Smooth muscle cell (in vitro differentiated cells): Measurements from ENCODE around the gene DAB1. TPM values are rescaled to one million over a fixed set of nuclear protein-coding genes. Genes with fewer than 3 reads are reported as not detected.

Source experiments
- DNase-seq: peaks from one replicate; lab custom pipeline; 2025; ENCODE audit not compliant: unreplicated experiment; lab: John Stamatoyannopoulos, UW
- H2AFZ ChIP-seq: fragments of 200-600 bp; sonication (generic); 2 replicates; pipeline ENCODE4 v1.6.0; 2016; ENCODE audit warnings: antibody characterized with exemption, low read depth, mild to moderate bottlenecking
- H3F3A ChIP-seq: fragments of 200-600 bp; sonication (generic); 2 replicates; pipeline ENCODE4 v1.6.0; 2017; ENCODE audit warnings: antibody characterized with exemption, low read depth
- H3K27ac ChIP-seq: fragments of 200-600 bp; sonication (generic); 2 replicates; pipeline ENCODE4 v1.5.1; 2016; ENCODE audit warnings: low read depth, mild to moderate bottlenecking
- H3K27me3 ChIP-seq: fragments of 200-600 bp; sonication (generic); 2 replicates; pipeline ENCODE4 v1.6.1; 2016; ENCODE audit warnings: low read depth, mild to moderate bottlenecking
- H3K36me3 ChIP-seq: fragments of 200-600 bp; sonication (generic); 2 replicates; pipeline ENCODE4 v1.5.1; 2016; ENCODE audit warnings: low read depth
- H3K4me1 ChIP-seq: fragments of 200-600 bp; sonication (generic); 2 replicates; pipeline ENCODE4 v1.5.1; 2016; ENCODE audit warnings: low read depth
- H3K4me2 ChIP-seq: fragments of 200-600 bp; sonication (generic); 2 replicates; pipeline ENCODE4 v1.6.0; 2016; ENCODE audit warnings: mild to moderate bottlenecking
- H3K4me3 ChIP-seq: fragments of 200-600 bp; sonication (generic); 2 replicates; pipeline ENCODE4 v1.5.1; 2016; ENCODE audit warnings: mild to moderate bottlenecking
- H3K79me2 ChIP-seq: fragments of 200-600 bp; sonication (generic); 2 replicates; pipeline ENCODE4 v1.6.0; 2016; ENCODE audit warnings: low read depth, mild to moderate bottlenecking
- H3K9ac ChIP-seq: fragments of 200-600 bp; sonication (generic); 2 replicates; pipeline ENCODE4 v1.6.0; 2016; ENCODE audit warnings: low read depth
- H3K9me3 ChIP-seq: fragments of 200-600 bp; sonication (generic); replicated peaks from 2 replicates; pipeline ENCODE4 v1.5.1; 2016; ENCODE audit warnings: low read depth
- H4K20me1 ChIP-seq: fragments of 200-600 bp; sonication (generic); 2 replicates; pipeline ENCODE4 v1.6.0; 2016; ENCODE audit warnings: low read depth
- WGBS: methylation state at CpG from one replicate; pipeline ENCODE4 v1.1.7; 2016; ENCODE audit warnings: low lambda C conversion rate; 5-methylcytosine and 5-hydroxymethylcytosine counted together
- polyA plus RNA-seq: library from polyadenylated mRNA; unstranded; fragments of >200 nt; fragmentation: Nextera tagmentation; extraction: Ambion mirVana; gene quantifications from 2 replicates; pipeline ENCODE4 v1.2.1, GENCODE V29; 2016
- total RNA-seq: library from RNA; depleted of rRNA; stranded (reverse); fragments of >200 nt; gene quantifications from 2 replicates; pipeline ENCODE4 v1.2.3, GENCODE V29; 2014
- TF ChIP-seq, protein P1 (sequence below): fragments of 200-600 bp; sonication (generic); IDR thresholded peaks from 2 replicates; pipeline ENCODE4 v1.5.1; 2017; ENCODE audit warnings: borderline replicate concordance, mild to moderate bottlenecking, antibody characterized with exemption; ENCODE audit not compliant: insufficient read depth, poor library complexity, severe bottlenecking

DAB1 gene
- total and polyA plus RNA-seq, 2 experiments from 2014 or later = 0.22 to 0.30 TPM

DNA sequence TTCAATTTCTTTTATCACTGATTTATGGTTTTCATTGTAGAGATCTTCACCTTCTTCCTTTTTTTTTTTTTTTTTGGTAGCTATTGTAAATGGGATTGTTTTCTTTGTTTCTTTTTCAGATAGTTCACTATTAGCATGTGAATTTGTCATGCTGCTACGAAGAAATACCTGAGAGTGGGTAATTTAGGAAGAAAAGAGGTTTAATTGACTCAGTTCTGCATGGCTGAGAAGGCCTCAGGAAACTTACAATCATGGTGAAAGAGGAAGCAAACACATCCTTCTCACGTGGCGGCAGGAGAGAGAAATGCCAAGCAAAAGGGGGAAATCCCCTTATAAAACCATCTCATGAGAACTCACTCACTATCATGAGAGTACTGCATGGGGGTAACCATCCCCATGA, 66.4 kb downstream of the DAB1 start:
- Histone ChIP-seq H3K27ac (no peak overlapping the region), H3K9me3 (no peaks in the 10 kb centered on the region), H3K4me3 (no peak overlapping the region), H3K4me2 (no peak overlapping the region), H2AFZ (no peak overlapping the region), H4K20me1 (no peaks in the 10 kb centered on the region), H3K36me3 (no peaks in the 10 kb centered on the region), H3F3A (no peaks in the 10 kb centered on the region), H3K9ac (no peak overlapping the region), H3K4me1 (no peaks in the 10 kb centered on the region), H3K79me2 (no peaks in the 10 kb centered on the region), H3K27me3 (no peaks in the 10 kb centered on the region)
- DNase-seq = no peak
- WGBS = 31% methylated on average over 3 of the region's 3 CpGs
- TF ChIP-seq, protein P1, sequence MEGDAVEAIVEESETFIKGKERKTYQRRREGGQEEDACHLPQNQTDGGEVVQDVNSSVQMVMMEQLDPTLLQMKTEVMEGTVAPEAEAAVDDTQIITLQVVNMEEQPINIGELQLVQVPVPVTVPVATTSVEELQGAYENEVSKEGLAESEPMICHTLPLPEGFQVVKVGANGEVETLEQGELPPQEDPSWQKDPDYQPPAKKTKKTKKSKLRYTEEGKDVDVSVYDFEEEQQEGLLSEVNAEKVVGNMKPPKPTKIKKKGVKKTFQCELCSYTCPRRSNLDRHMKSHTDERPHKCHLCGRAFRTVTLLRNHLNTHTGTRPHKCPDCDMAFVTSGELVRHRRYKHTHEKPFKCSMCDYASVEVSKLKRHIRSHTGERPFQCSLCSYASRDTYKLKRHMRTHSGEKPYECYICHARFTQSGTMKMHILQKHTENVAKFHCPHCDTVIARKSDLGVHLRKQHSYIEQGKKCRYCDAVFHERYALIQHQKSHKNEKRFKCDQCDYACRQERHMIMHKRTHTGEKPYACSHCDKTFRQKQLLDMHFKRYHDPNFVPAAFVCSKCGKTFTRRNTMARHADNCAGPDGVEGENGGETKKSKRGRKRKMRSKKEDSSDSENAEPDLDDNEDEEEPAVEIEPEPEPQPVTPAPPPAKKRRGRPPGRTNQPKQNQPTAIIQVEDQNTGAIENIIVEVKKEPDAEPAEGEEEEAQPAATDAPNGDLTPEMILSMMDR = no peak

DNA sequence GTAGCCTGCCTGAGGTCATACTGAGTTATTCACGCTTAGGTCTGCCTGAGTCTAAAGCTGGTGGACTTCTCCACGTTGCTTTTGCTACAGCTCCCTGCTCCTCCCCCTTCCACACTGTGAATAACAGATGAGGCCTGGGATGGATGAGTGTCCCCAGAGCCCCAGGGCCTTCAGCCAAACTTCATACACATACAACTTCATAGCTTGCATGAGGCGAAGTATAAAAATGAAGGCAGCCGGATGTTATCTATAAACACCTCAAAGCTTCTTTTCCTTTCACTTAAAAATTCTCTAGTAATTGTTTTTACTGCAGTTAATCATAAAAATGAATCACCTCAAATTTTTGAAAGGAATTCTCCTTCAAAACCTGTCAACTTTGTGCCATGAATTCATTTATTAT, 70.2 kb downstream of the DAB1 start:
- WGBS = 73% methylated on average over 4 of the region's 4 CpGs
- no peaks in the 10 kb centered on the region for H3K36me3 ChIP-seq
- no peak overlapping the region for H3K4me2 ChIP-seq
- H3K4me3 ChIP-seq = no peak overlapping the region
- H3K27me3 ChIP-seq = no peaks in the 10 kb centered on the region
- no peaks in the 10 kb centered on the region for H3F3A ChIP-seq
- H3K4me1 ChIP-seq = no peaks in the 10 kb centered on the region
- no peak for DNase-seq
- H3K9ac ChIP-seq = no peak overlapping the region
- no peaks in the 10 kb centered on the region for H4K20me1 ChIP-seq
- no peak overlapping the region for H2AFZ ChIP-seq
- TF ChIP-seq, protein P1 = no peak
- H3K9me3 ChIP-seq = no peaks in the 10 kb centered on the region
- no peak overlapping the region for H3K27ac ChIP-seq
- no peaks in the 10 kb centered on the region for H3K79me2 ChIP-seq

DNA sequence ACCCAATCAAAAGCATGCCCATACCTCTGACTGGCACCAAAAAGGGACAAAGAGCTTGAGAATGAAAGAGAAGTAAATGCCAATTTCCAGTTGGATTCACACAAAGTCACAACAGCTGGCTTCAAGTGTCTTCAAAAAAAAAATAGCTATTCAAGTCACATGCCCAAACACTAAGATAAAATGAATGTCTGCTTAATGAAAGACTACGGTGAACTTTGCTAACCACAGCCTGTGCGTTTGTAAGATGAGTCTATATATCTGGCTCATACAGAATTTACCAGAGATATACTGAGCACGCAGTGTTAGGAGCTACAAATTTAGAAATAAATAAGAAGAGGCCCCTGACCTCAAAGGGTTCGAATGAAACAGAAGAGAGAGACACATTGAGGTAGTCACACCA, 73.2 kb downstream of the DAB1 start:
- Histone ChIP-seq H3F3A (no peaks in the 10 kb centered on the region), H3K9me3 (no peaks in the 10 kb centered on the region), H2AFZ (no peak overlapping the region), H3K36me3 (no peaks in the 10 kb centered on the region), H3K4me3 (no peak overlapping the region), H4K20me1 (no peaks in the 10 kb centered on the region), H3K27ac (no peak overlapping the region), H3K27me3 (no peaks in the 10 kb centered on the region), H3K9ac (no peak overlapping the region), H3K4me2 (no peak overlapping the region), H3K4me1 (no peaks in the 10 kb centered on the region), H3K79me2 (no peaks in the 10 kb centered on the region)
- DNase-seq = no peak
- TF ChIP-seq, protein P1 = no peak
- WGBS = 34% methylated on average over 4 of the region's 4 CpGs

DNA sequence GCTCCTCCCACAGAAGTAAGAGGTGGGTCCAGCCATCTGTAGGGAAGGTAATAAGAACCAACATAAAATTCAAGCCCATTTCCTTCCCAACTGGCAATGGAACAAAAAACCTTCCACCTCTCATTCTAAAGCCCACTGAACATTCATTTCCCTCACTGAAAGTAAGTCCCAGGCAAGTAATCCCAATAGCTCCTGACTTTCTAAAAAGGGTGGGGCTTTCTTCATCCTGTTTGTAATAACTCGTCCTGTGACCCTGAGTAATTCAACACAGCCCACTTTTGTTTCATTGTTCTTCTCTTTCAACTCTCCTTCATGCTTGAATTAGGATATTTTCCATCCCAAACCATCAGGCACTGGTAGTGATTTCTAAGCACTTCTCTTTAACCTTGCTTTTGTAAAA, 74.9 kb downstream of the DAB1 start:
- H4K20me1 ChIP-seq = no peaks in the 10 kb centered on the region
- TF ChIP-seq, protein P1 = no peak
- H3K9me3 ChIP-seq = no peaks in the 10 kb centered on the region
- no peaks in the 10 kb centered on the region for H3K27me3 ChIP-seq
- no peaks in the 10 kb centered on the region for H3F3A ChIP-seq
- H3K27ac ChIP-seq = no peak overlapping the region
- H3K4me1 ChIP-seq = no peaks in the 10 kb centered on the region
- no peaks in the 10 kb centered on the region for H3K36me3 ChIP-seq
- WGBS = 83% methylated on average over 1 of the region's 1 CpG
- no peak overlapping the region for H3K9ac ChIP-seq
- no peaks in the 10 kb centered on the region for H3K79me2 ChIP-seq
- H3K4me2 ChIP-seq = no peak overlapping the region
- H3K4me3 ChIP-seq = no peak overlapping the region
- DNase-seq = no peak
- no peak overlapping the region for H2AFZ ChIP-seq
